H1 (cell line): ENCODE measurements around the gene CISD1. TPM values are rescaled to one million over a fixed set of nuclear protein-coding genes. Genes with fewer than 3 reads are reported as not detected.

Source experiments
- CTCF ChIA-PET: fragments of 300-600 bp; sonication (Branson Sonifier 250); formaldehyde crosslinking; loops from one replicate; lab custom pipeline; 2021; ENCODE audit not compliant: partially characterized antibody; lab: Charles Lee
- POLR2A ChIA-PET: fragments of 300-600 bp; sonication (Branson Sonifier 250); formaldehyde crosslinking; loops from one replicate; lab custom pipeline; 2021; ENCODE audit warnings: inconsistent platforms; ENCODE audit not compliant: partially characterized antibody; lab: Charles Lee
- DNase-seq, 2 experiments: peaks; one replicate each; pipeline versions ENCODE4 v3.0.0 to v3.0.0-alpha.2; 2010 to 2022; ENCODE audit warnings: low spot score in 2 of 2, low read depth in 1 of 2, mixed read lengths in 1 of 2
- FAIRE-seq: peaks from 2 replicates; lab custom pipeline; 2011; peaks lifted over from hg19 to GRCh38; lab: Jason Lieb, UNC
- H2AFZ ChIP-seq: 2 replicates; pipeline ENCODE4 v1.8.1; 2012; ENCODE audit warnings: low read length, inconsistent platforms
- H2AK5ac ChIP-seq: 2 replicates; pipeline ENCODE4 v1.6.1; 2013; ENCODE audit warnings: low read depth, low read length
- H2BK120ac ChIP-seq: replicated peaks from 2 replicates; pipeline ENCODE3; 2013; ENCODE audit warnings: low read depth, low read length, inconsistent platforms
- H2BK12ac ChIP-seq: 2 replicates; pipeline ENCODE4 v1.6.1; 2013; ENCODE audit warnings: low read depth, low read length
- H2BK15ac ChIP-seq: 2 replicates; pipeline ENCODE4 v1.6.1; 2013; ENCODE audit warnings: low read length
- H2BK20ac ChIP-seq: 2 replicates; pipeline ENCODE4 v1.6.1; 2013; ENCODE audit warnings: low read length
- H2BK5ac ChIP-seq: 2 replicates; pipeline ENCODE4 v1.6.1; 2013; ENCODE audit warnings: low read depth, low read length
- H3K14ac ChIP-seq: 2 replicates; pipeline ENCODE4 v1.6.1; 2013; ENCODE audit warnings: inconsistent platforms; ENCODE audit not compliant: insufficient read length
- H3K18ac ChIP-seq: 2 replicates; pipeline ENCODE4 v1.6.1; 2013; ENCODE audit warnings: low read length; ENCODE audit errors: extremely low read depth
- H3K23ac ChIP-seq: 2 replicates; pipeline ENCODE4 v1.6.1; 2013; ENCODE audit warnings: inconsistent platforms; ENCODE audit not compliant: insufficient read length
- H3K23me2 ChIP-seq: 2 replicates; pipeline ENCODE4 v1.6.1; 2013; ENCODE audit warnings: low read depth, low read length
- H3K27ac ChIP-seq: 2 replicates; pipeline ENCODE4 v1.6.1; 2011; ENCODE audit warnings: low read depth, low read length, inconsistent platforms
- H3K27me3 ChIP-seq, 4 experiments: replicated peaks in 1 of 4; 1 replicate in 1 of 4; 2 replicates in 3 of 4; pipeline versions ENCODE4 v1.6.1 to v1.8.1; 2011 to 2013; ENCODE audit warnings: low read length in 3 of 4, mild to moderate bottlenecking in 3 of 4, inconsistent platforms in 2 of 4, mixed read lengths in 2 of 4, moderate library complexity in 1 of 4; ENCODE audit not compliant: control insufficient read depth in 3 of 4, insufficient read depth in 3 of 4; ENCODE audit errors: extremely low read depth in 1 of 4
- H3K36me3 ChIP-seq, 4 experiments: 2 replicates each; pipeline versions ENCODE4 v1.6.1 to v1.8.1; 2011 to 2013; ENCODE audit warnings: mild to moderate bottlenecking in 4 of 4, low read length in 3 of 4, moderate library complexity in 2 of 4, control low read depth in 1 of 4, inconsistent platforms in 1 of 4; ENCODE audit not compliant: insufficient read depth in 4 of 4, control insufficient read depth in 2 of 4
- H3K4ac ChIP-seq: replicated peaks from 2 replicates; pipeline ENCODE3; 2013; ENCODE audit warnings: low read length, low read depth, mixed read lengths, inconsistent platforms; ENCODE audit not compliant: insufficient read length
- H3K4me1 ChIP-seq, 4 experiments: replicated peaks in 1 of 4; 1 replicate in 1 of 4; 2 replicates in 3 of 4; pipeline versions ENCODE4 v1.6.1 to v1.8.1; 2011 to 2013; ENCODE audit warnings: low read length in 3 of 4, inconsistent platforms in 2 of 4, mixed read lengths in 1 of 4; ENCODE audit not compliant: insufficient read depth in 4 of 4, control insufficient read depth in 3 of 4
- H3K4me2 ChIP-seq, 2 experiments: 2 replicates each; pipeline versions ENCODE4 v1.6.1 to v1.8.1; 2011 to 2013; ENCODE audit warnings: low read depth in 2 of 2, low read length in 2 of 2, control low read depth in 1 of 2, inconsistent platforms in 1 of 2, mild to moderate bottlenecking in 1 of 2; ENCODE audit not compliant: insufficient read depth in 1 of 2
- H3K4me3 ChIP-seq, 4 experiments: fragments of 200-600, 300-600 bp in 1 of 4; sonication (generic), shearing (Covaris generic), sonication (Bioruptor Twin) in 1 of 4; 2 replicates each; pipeline versions ENCODE4 v1.5.1 to v1.8.1; 2011 to 2016; ENCODE audit warnings: low read length in 4 of 4, low read depth in 3 of 4, control low read depth in 2 of 4, inconsistent platforms in 2 of 4, mild to moderate bottlenecking in 2 of 4, mixed read lengths in 1 of 4, moderate library complexity in 1 of 4; ENCODE audit not compliant: insufficient read depth in 2 of 4; ENCODE audit errors: extremely low read depth in 1 of 4
- H3K56ac ChIP-seq: replicated peaks from 2 replicates; pipeline ENCODE3; 2013; ENCODE audit warnings: low read depth, mild to moderate bottlenecking, mixed read lengths, low read length, inconsistent platforms; ENCODE audit not compliant: insufficient read length
- H3K79me1 ChIP-seq: 2 replicates; pipeline ENCODE4 v1.6.1; 2013; ENCODE audit warnings: low read depth, low read length, control low read depth
- H3K79me2 ChIP-seq, 2 experiments: 2 replicates each; pipeline versions ENCODE4 v1.6.1 to v1.8.1; 2012 to 2013; ENCODE audit warnings: low read length in 2 of 2, mild to moderate bottlenecking in 2 of 2, inconsistent platforms in 1 of 2; ENCODE audit not compliant: insufficient read depth in 2 of 2, control insufficient read depth in 1 of 2
- H3K9ac ChIP-seq, 4 experiments: replicated peaks in 1 of 4; 1 replicate in 1 of 4; 2 replicates in 3 of 4; pipeline versions ENCODE4 v1.6.1 to v1.8.1; 2011 to 2013; ENCODE audit warnings: low read depth in 3 of 4, low read length in 3 of 4, control low read depth in 2 of 4, mild to moderate bottlenecking in 2 of 4, moderate library complexity in 2 of 4, inconsistent platforms in 1 of 4; ENCODE audit errors: extremely low read depth in 1 of 4
- H3K9me3 ChIP-seq, 2 experiments: 2 replicates each; pipeline versions ENCODE4 v1.6.1 to v1.8.1; 2012 to 2013; ENCODE audit warnings: mild to moderate bottlenecking in 2 of 2, moderate library complexity in 2 of 2, control low read depth in 1 of 2, inconsistent platforms in 1 of 2, low read depth in 1 of 2, low read length in 1 of 2, mixed read lengths in 1 of 2; ENCODE audit not compliant: insufficient read depth in 2 of 2
- H4K20me1 ChIP-seq, 2 experiments: replicated peaks in 1 of 2; 2 replicates each; pipeline versions ENCODE3 to v1.8.1; 2011 to 2013; ENCODE audit warnings: inconsistent platforms in 2 of 2, low read length in 2 of 2, mild to moderate bottlenecking in 1 of 2; ENCODE audit not compliant: insufficient read depth in 2 of 2, control insufficient read depth in 1 of 2
- H4K5ac ChIP-seq: 2 replicates; pipeline ENCODE4 v1.6.1; 2013; ENCODE audit warnings: low read length, low read depth, mixed read lengths, inconsistent platforms; ENCODE audit not compliant: insufficient read length
- H4K8ac ChIP-seq: 2 replicates; pipeline ENCODE4 v1.8.0; 2013; ENCODE audit warnings: mild to moderate bottlenecking, moderate library complexity, low read length, inconsistent platforms; ENCODE audit not compliant: insufficient read depth; ENCODE audit errors: extremely low read depth
- H4K91ac ChIP-seq: replicated peaks from 2 replicates; pipeline ENCODE3; 2013; ENCODE audit warnings: low read length, mixed read lengths, inconsistent platforms; ENCODE audit not compliant: insufficient read length
- BCL11A ChIP-seq, 2 experiments: IDR thresholded peaks; one replicate each; pipeline ENCODE4 v1.6.1; 2011; ENCODE audit warnings: low read depth in 2 of 2, low read length in 2 of 2, mild to moderate bottlenecking in 2 of 2
- CBX5 ChIP-seq: fragments of 300-800, 300-1000 bp; sonication (generic); IDR thresholded peaks from 2 replicates; pipeline ENCODE4 v1.7.1; 2016; ENCODE audit warnings: antibody characterized with exemption, low read length, low read depth
- CHD1 ChIP-seq: IDR thresholded peaks from 2 replicates; pipeline ENCODE4 v1.6.1; 2012; ENCODE audit warnings: low read depth, low read length, improper control_type of control experiment
- CTBP2 ChIP-seq: IDR thresholded peaks from 2 replicates; pipeline ENCODE4 v1.7.0; 2011; ENCODE audit warnings: borderline replicate concordance, mild to moderate bottlenecking, moderate library complexity, mixed read lengths, low read length; ENCODE audit not compliant: insufficient read depth, insufficient read length
- KDM4A ChIP-seq: IDR thresholded peaks from one replicate; pipeline ENCODE4 v1.7.1; 2012; ENCODE audit warnings: low read depth, mild to moderate bottlenecking, moderate library complexity, low read length, inconsistent platforms; ENCODE audit not compliant: severe bottlenecking
- NRF1 ChIP-seq: IDR thresholded peaks from 2 replicates; pipeline ENCODE4 v1.6.1; 2011; ENCODE audit warnings: mild to moderate bottlenecking, low read depth, low read length, improper control_type of control experiment
- PHF8 ChIP-seq: fragments of 200-600 bp; sonication (generic); conservative IDR thresholded peaks from 2 replicates; pipeline ENCODE4 v1.7.1; 2012; ENCODE audit warnings: low read depth, mild to moderate bottlenecking, inconsistent platforms, low read length, moderate library complexity
- POLR2A ChIP-seq, 2 experiments: IDR thresholded peaks; 1 replicate in 1 of 2; 2 replicates in 1 of 2; pipeline ENCODE4 v1.6.1; 2011; ENCODE audit warnings: low read depth in 2 of 2, low read length in 2 of 2, mild to moderate bottlenecking in 2 of 2; ENCODE audit errors: control extremely low read depth in 1 of 2
- RAD21 ChIP-seq, 2 experiments: IDR thresholded peaks in 1 of 2; conservative IDR thresholded peaks in 1 of 2; 2 replicates each; pipeline ENCODE4 v1.6.1; 2011; ENCODE audit warnings: low read depth in 2 of 2, low read length in 2 of 2, improper control_type of control experiment in 1 of 2, inconsistent platforms in 1 of 2, mild to moderate bottlenecking in 1 of 2, moderate library complexity in 1 of 2
- SIRT6 ChIP-seq: IDR thresholded peaks from one replicate; pipeline ENCODE4 v1.7.1; 2012; ENCODE audit warnings: low read length, inconsistent platforms
- TAF1 ChIP-seq: IDR thresholded peaks from 2 replicates; pipeline ENCODE4 v1.6.1; 2011; ENCODE audit warnings: mild to moderate bottlenecking, low read depth, low read length
- TEAD4 ChIP-seq: IDR thresholded peaks from 2 replicates; pipeline ENCODE4 v1.6.1; 2012; ENCODE audit warnings: low read depth, low read length, inconsistent platforms, mixed read lengths
- WGBS, 2 experiments: shearing (Covaris generic) in 1 of 2; methylation state at CpG; one replicate each; pipeline versions ENCODE4 v1.1.6 to v1.1.7; 2013 to 2015; ENCODE audit warnings: low lambda C conversion rate in 2 of 2, mixed read lengths in 2 of 2, inconsistent platforms in 1 of 2, low coverage in 1 of 2, missing lambda C conversion rate in 1 of 2; ENCODE audit not compliant: insufficient replicate concordance in 2 of 2, insufficient coverage in 1 of 2, insufficient read length in 1 of 2; ENCODE audit errors: extremely low coverage in 1 of 2, missing lambda C conversion rate in 1 of 2; 5-methylcytosine and 5-hydroxymethylcytosine counted together
- polyA plus RNA-seq, 7 experiments: library from polyadenylated mRNA; depleted of rRNA in 3 of 7; stranded (reverse) in 5 of 7; unstranded in 2 of 7; fragments of >200 nt in 5 of 7; fragments of 200-250 nt in 2 of 7; gene quantifications; 1 replicate in 5 of 7; 2 replicates in 1 of 7; 4 replicates in 1 of 7; pipeline versions ENCODE4 v1.2.1 to v1.2.3, GENCODE V29; 2011 to 2013; ENCODE audit warnings: missing spikeins in 2 of 7, mixed read lengths in 2 of 7
- total RNA-seq: library from RNA; stranded (reverse); fragmentation: NEBNext Ultra II Directional; extraction: Animal tissue kit (Norgen Biotek cat#: 25700); gene quantifications from 2 replicates; pipeline ENCODE4 v1.2.1, GENCODE V29; 2021

Gene CISD1
- total and polyA plus RNA-seq, 2 of the 8 experiments (the other 6 are each of a cell fraction or from before 2014, with no cell fraction given), result 22.6 to 43.2 TPM

- Histone ChIP-seq H3K4me3 (peak overlapping the region; percentile 69 to 94 (median 80); a peak in 6 of 8 replicates), H3K27me3 (0 out of 7 replicates have a peak, but pooled peaks cover 0 to 5% (median 1%) of the 10 kb centered on the region in 4 experiments), H3K9ac (no peak overlapping the region; a peak in 1 of 7 replicates), H4K8ac (no peak overlapping the region), H3K79me2 (peaks cover 0 to 56% of the 10 kb centered on the region in 2 experiments; a peak in 3 of 4 replicates), H3K4me1 (peaks cover 0 to 10% (median 1%) of the 10 kb centered on the region in 4 experiments; a peak in 3 of 7 replicates), H4K20me1 (no peaks in the 10 kb centered on the region), H3K18ac (no peak overlapping the region; the same call in 1 of the 2 replicates), H3K23ac (no peak overlapping the region), H3K4ac (no peak overlapping the region), H2BK5ac (no peak overlapping the region), H4K91ac (no peak overlapping the region), H3K56ac (no peak overlapping the region), H2BK12ac (no peak overlapping the region; the same call in 1 of the 2 replicates), H3K79me1 (no peaks in the 10 kb centered on the region; the same call in 1 of the 2 replicates), H2AFZ (no peak overlapping the region), H3K14ac (no peak overlapping the region), H3K4me2 (peak overlapping the region; percentile 83 to 96), H3K27ac (no peak overlapping the region), H2BK20ac (no peak overlapping the region), H4K5ac (no peak overlapping the region), H3K23me2 (peaks cover 19% of the 10 kb centered on the region), H2AK5ac (no peak overlapping the region), H2BK120ac (no peak overlapping the region), H3K9me3 (no peaks in the 10 kb centered on the region), H3K36me3 (no peaks in the 10 kb centered on the region), H2BK15ac (no peak overlapping the region)
- ChIA-PET CTCF (no interaction called here), POLR2A (interaction anchor here (1.3 kb wide), 1 partner anchor 120 kb away, joined by 3 read pairs; no protein-coding TSS in a partner anchor)
- FAIRE-seq (no peak), DNase-seq (no peak)
- WGBS, 2 experiments, result 28% methylated on average over 14 of the region's 14 CpGs; no CpG with 5 or more reads in 1 of the 2 experiments
- TF ChIP-seq TAF1, result no peak
- no peak for TF ChIP-seq BCL11A (IDR thresholded peaks at IDR 0.05; ENCODE audit: low read depth in 2 of 2, low read length in 2 of 2)
- TF ChIP-seq CBX5, result no peak
- TF ChIP-seq KDM4A, result no peak
- no peak for TF ChIP-seq NRF1
- no peak for TF ChIP-seq RAD21 (IDR thresholded peaks at IDR 0.05 in 1 of 2, conservative IDR thresholded peaks at IDR 0.05 in 1 of 2; ENCODE audit: low read depth in 2 of 2, low read length in 2 of 2)
- no peak for TF ChIP-seq TEAD4
- no peak for TF ChIP-seq POLR2A (IDR thresholded peaks at IDR 0.05; ENCODE audit: control extremely low read depth in 1 of 2, low read depth in 2 of 2, low read length in 2 of 2)
- no peak for TF ChIP-seq CHD1
- TF ChIP-seq SIRT6, result no peak
- no peak for TF ChIP-seq PHF8
- TF ChIP-seq CTBP2, result no peak
These were observed 2.7 kb upstream of the CISD1 start for GRCh38 chr10:58266003-58266825.
